Measurements from ENCODE around the gene SLCO2B1. TPM values are rescaled to one million over a fixed set of nuclear protein-coding genes. Genes with fewer than 3 reads are reported as not detected.
A peak's percentile ranks its signal among the peaks of the same experiment; 100 is the strongest.

SLCO2B1 gene
- total and polyA plus RNA-seq, 3 experiments from 2014 or later: 0.98 to 1.3 TPM; not detected in 1

DNA sequence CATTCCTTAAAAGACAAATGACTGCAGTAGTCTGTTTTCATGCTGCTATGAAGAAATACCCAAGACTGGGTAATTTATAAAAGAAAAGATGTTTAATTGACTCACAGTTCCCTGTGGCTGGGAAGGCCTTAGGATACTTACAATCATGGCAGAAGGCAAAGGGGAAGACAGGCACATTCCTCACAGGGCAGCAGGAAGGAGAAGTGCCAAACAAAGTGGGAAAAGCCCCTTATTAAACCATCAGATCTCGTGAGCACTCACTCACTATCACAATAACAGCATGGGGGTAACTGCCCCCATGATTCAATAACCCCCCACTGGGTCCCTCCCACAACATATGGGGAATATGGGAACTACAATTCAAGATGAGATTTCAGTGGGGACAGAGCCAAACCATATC, 37.9 kb upstream of the SLCO2B1 start:
- Histone ChIP-seq H3K36me3 (ENCODE audit: insufficient read depth, low read length) (no peaks in the 10 kb centered on the region), H3K27me3 (ENCODE audit: insufficient read depth, low read length, poor library complexity, severe bottlenecking) (no peaks in the 10 kb centered on the region), H3K9me3 (ENCODE audit: low read length) (no peaks in the 10 kb centered on the region), H3K27ac (ENCODE audit: low read depth, low read length) (no peak overlapping the region), H3K4me1 (ENCODE audit: insufficient read depth, low read length) (no peaks in the 10 kb centered on the region), H3K4me3 (ENCODE audit: low read length) (no peak overlapping the region)
- peaks cover 17 to 53% of the 10 kb centered on the region in 2 donors for H3K27me3 Mint-ChIP-seq
- no peak overlapping the region for H3K4me3 Mint-ChIP-seq
- H3K27ac Mint-ChIP-seq: no peak overlapping the region
- H3K4me1 Mint-ChIP-seq: no peaks in the 10 kb centered on the region
- H3K36me3 Mint-ChIP-seq: peaks cover 0 to 42% (median 4%) of the 10 kb centered on the region in 3 donors
- no peak for DNase-seq
- H3K9me3 Mint-ChIP-seq: peaks cover 17 to 37% (median 21%) of the 10 kb centered on the region in 5 donors
- CTCF ChIA-PET: no interaction called here
- POLR2A ChIA-PET: no interaction called here

DNA sequence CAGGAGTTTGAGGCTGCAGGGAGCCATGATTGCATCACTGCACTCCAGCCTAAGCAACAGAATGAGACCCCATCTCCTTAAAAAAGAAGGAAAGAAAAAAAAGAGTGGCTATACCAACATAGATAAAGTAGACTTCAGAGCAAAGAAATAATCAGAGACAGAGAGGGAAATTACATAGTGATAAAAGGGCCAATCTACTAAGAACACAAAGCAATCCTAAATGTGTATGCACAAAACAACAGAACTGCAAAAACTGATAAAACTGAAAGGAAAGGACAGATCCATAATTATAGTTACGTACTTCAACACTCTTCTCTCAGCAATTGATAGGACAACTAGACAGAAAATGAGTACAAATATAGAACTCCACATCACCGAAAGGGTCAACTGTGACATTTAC, 36.4 kb upstream of the SLCO2B1 start:
- Mint-ChIP-seq H3K4me1 (no peaks in the 10 kb centered on the region), H3K4me3 (no peak overlapping the region), H3K36me3 (peaks cover 0 to 42% (median 4%) of the 10 kb centered on the region in 3 donors), H3K27me3 (peaks cover 24 to 61% of the 10 kb centered on the region in 2 donors), H3K27ac (no peak overlapping the region), H3K9me3 (peaks cover 21 to 37% (median 23%) of the 10 kb centered on the region in 5 donors)
- POLR2A ChIA-PET: no interaction called here
- CTCF ChIA-PET: no interaction called here
- H3K4me3 ChIP-seq (ENCODE audit: low read length): no peak overlapping the region
- no peaks in the 10 kb centered on the region for H3K4me1 ChIP-seq (ENCODE audit: insufficient read depth, low read length)
- no peaks in the 10 kb centered on the region for H3K36me3 ChIP-seq (ENCODE audit: insufficient read depth, low read length)
- no peaks in the 10 kb centered on the region for H3K27me3 ChIP-seq (ENCODE audit: insufficient read depth, low read length, poor library complexity, severe bottlenecking)
- no peak for DNase-seq
- H3K9me3 ChIP-seq (ENCODE audit: low read length): no peaks in the 10 kb centered on the region
- H3K27ac ChIP-seq (ENCODE audit: low read depth, low read length): no peak overlapping the region

DNA sequence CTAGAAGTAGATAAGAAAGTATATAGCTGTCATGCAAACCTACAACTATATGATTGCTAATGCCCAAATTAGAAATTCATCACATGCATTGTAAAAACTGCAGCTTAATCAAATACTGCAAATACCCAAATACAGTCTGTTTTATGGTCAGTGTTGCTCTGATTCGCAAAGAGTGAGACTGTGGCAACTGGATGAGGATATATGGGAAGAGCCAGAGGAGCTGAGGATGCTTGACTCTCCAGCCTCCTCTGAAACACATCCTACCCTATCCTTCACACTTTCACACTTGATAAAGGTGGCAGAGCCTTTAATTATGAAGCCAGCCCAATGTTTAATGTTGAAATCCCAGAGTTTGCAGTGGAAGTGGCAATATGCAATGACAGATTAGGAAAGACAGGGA, 32.3 kb upstream of the SLCO2B1 start:
- peaks cover 31 to 52% of the 10 kb centered on the region in 2 donors for H3K27me3 Mint-ChIP-seq
- CTCF ChIA-PET: no interaction called here

DNA sequence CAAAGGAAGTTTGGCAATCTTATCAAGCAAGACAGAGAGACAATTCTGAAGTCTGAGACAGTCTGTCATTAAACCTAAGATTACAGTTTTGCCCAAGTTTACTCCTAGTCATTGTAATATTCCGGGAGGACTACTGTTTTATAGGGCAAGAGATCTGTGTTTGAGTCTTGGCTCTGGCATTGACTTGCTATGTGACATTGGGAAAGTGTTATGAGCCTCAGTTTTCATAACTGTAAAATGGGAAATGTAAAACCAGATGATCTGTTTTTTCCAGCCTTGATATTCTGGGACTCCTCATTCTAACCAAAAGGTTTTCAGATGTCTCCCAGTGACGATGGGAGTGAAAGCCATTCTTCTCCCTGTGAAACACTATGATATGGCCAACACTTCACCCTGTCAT, 24.3 kb upstream of the SLCO2B1 start:
- POLR2A ChIA-PET: no interaction called here
- no peaks in the 10 kb centered on the region for H3K4me1 ChIP-seq (ENCODE audit: insufficient read depth, low read length)
- H3K27ac ChIP-seq (ENCODE audit: low read depth, low read length): no peak overlapping the region
- Mint-ChIP-seq H3K27ac (no peak overlapping the region), H3K36me3 (no peaks in the 10 kb centered on the region), H3K4me3 (no peak overlapping the region), H3K9me3 (no peaks in the 10 kb centered on the region), H3K4me1 (no peaks in the 10 kb centered on the region), H3K27me3 (peaks cover 13 to 28% of the 10 kb centered on the region in 2 donors)
- no peak overlapping the region for H3K4me3 ChIP-seq (ENCODE audit: low read length)
- CTCF ChIA-PET: no interaction called here
- H3K27me3 ChIP-seq (ENCODE audit: insufficient read depth, low read length, poor library complexity, severe bottlenecking): no peaks in the 10 kb centered on the region
- no peaks in the 10 kb centered on the region for H3K36me3 ChIP-seq (ENCODE audit: insufficient read depth, low read length)
- no peak for DNase-seq
- H3K9me3 ChIP-seq (ENCODE audit: low read length): no peaks in the 10 kb centered on the region

More for the DNA sequence above, 32.3 kb upstream of the SLCO2B1 start:
- Histone ChIP-seq H3K4me3 (ENCODE audit: low read length) (no peak overlapping the region), H3K27ac (ENCODE audit: low read depth, low read length) (no peak overlapping the region), H3K9me3 (ENCODE audit: low read length) (no peaks in the 10 kb centered on the region), H3K4me1 (ENCODE audit: insufficient read depth, low read length) (no peaks in the 10 kb centered on the region), H3K27me3 (ENCODE audit: insufficient read depth, low read length, poor library complexity, severe bottlenecking) (no peaks in the 10 kb centered on the region), H3K36me3 (ENCODE audit: insufficient read depth, low read length) (no peaks in the 10 kb centered on the region)
- no peak for DNase-seq
- H3K36me3 Mint-ChIP-seq: peaks cover 0 to 20% (median 1%) of the 10 kb centered on the region in 3 donors
- no peaks in the 10 kb centered on the region for H3K4me1 Mint-ChIP-seq
- no peak overlapping the region for H3K27ac Mint-ChIP-seq
- POLR2A ChIA-PET: no interaction called here
- H3K4me3 Mint-ChIP-seq: no peak overlapping the region
- H3K9me3 Mint-ChIP-seq: peaks cover 4 to 16% (median 14%) of the 10 kb centered on the region in 5 donors

DNA sequence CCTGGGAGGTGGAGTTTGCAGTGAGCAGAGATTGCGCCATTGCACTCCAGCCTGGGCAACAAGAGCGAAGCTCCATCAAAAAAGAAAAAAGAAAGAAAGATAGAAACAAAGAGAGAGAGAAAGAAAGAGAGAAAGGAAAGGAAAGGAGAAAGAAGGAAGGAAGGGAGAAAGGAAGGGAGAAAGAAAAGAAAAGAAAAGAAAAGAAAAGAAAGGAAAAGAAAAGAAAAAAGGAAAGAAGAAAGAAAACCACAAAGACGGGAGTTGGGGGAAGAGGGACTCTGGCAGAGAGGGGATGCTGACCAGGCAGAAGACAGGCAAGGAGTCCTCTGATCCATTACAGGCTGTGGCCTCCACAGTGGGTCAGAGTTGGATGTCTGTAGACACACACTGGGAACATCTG, 18.8 kb upstream of the SLCO2B1 start:
- H3K4me1 Mint-ChIP-seq: no peaks in the 10 kb centered on the region
- H3K27me3 ChIP-seq (ENCODE audit: insufficient read depth, low read length, poor library complexity, severe bottlenecking): no peaks in the 10 kb centered on the region
- H3K27ac Mint-ChIP-seq: no peak overlapping the region
- POLR2A ChIA-PET: no interaction called here
- no peaks in the 10 kb centered on the region for H3K4me1 ChIP-seq (ENCODE audit: insufficient read depth, low read length)
- DNase-seq: no peak
- H3K9me3 ChIP-seq (ENCODE audit: low read length): no peaks in the 10 kb centered on the region
- H3K36me3 Mint-ChIP-seq: no peaks in the 10 kb centered on the region
- no peak overlapping the region for H3K4me3 ChIP-seq (ENCODE audit: low read length)
- no peak overlapping the region for H3K27ac ChIP-seq (ENCODE audit: low read depth, low read length)
- peaks cover 14 to 32% of the 10 kb centered on the region in 2 donors for H3K27me3 Mint-ChIP-seq
- H3K9me3 Mint-ChIP-seq: no peaks in the 10 kb centered on the region
- H3K36me3 ChIP-seq (ENCODE audit: insufficient read depth, low read length): no peaks in the 10 kb centered on the region
- H3K4me3 Mint-ChIP-seq: no peak overlapping the region
- CTCF ChIA-PET: interaction anchor here (1.0 to 4.3 kb wide), 2 partner anchors 9 to 74 kb away, joined by 3 to 16 read pairs; no protein-coding TSS in a partner anchor

DNA sequence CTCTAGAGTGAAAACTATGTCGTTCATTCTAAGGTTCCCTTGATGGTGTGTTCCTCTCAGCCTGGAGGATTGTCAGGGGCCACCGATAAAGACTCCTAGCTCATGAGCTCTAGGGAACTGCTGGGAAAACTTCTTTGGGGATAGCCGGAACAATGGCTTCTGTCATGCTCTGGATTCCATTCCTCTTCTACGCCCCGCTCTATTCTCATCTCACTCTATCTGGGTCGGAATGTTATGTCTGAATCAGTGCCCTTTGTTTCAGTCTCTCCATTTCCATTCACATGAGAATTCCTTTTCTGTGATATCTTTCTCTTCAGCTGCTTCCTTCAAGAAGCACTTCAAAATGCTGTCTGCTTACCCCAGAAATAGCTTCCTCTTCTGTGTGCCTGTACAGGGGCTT, 16.9 kb upstream of the SLCO2B1 start:
- H3K4me3 Mint-ChIP-seq: no peak overlapping the region
- H3K27me3 Mint-ChIP-seq: peaks cover 15 to 27% of the 10 kb centered on the region in 2 donors
- DNase-seq: no peak
- H3K4me1 Mint-ChIP-seq: no peaks in the 10 kb centered on the region
- H3K9me3 ChIP-seq (ENCODE audit: low read length): no peaks in the 10 kb centered on the region
- H3K36me3 ChIP-seq (ENCODE audit: insufficient read depth, low read length): no peaks in the 10 kb centered on the region
- H3K27ac Mint-ChIP-seq: peak overlapping the region in 1 of 8 donors; percentile 20
- no peaks in the 10 kb centered on the region for H3K36me3 Mint-ChIP-seq
- no peak overlapping the region for H3K4me3 ChIP-seq (ENCODE audit: low read length)
- H3K27me3 ChIP-seq (ENCODE audit: insufficient read depth, low read length, poor library complexity, severe bottlenecking): no peaks in the 10 kb centered on the region
- H3K27ac ChIP-seq (ENCODE audit: low read depth, low read length): no peak overlapping the region
- H3K4me1 ChIP-seq (ENCODE audit: insufficient read depth, low read length): no peaks in the 10 kb centered on the region
- CTCF ChIA-PET: interaction anchor here (1.8 to 4.3 kb wide), 4 partner anchors 10 to 115 kb away, joined by 6 to 16 read pairs (median 12); no protein-coding TSS in a partner anchor
- POLR2A ChIA-PET: no interaction called here
- peaks cover 0 to 2% (median 0%) of the 10 kb centered on the region in 5 donors for H3K9me3 Mint-ChIP-seq

DNA sequence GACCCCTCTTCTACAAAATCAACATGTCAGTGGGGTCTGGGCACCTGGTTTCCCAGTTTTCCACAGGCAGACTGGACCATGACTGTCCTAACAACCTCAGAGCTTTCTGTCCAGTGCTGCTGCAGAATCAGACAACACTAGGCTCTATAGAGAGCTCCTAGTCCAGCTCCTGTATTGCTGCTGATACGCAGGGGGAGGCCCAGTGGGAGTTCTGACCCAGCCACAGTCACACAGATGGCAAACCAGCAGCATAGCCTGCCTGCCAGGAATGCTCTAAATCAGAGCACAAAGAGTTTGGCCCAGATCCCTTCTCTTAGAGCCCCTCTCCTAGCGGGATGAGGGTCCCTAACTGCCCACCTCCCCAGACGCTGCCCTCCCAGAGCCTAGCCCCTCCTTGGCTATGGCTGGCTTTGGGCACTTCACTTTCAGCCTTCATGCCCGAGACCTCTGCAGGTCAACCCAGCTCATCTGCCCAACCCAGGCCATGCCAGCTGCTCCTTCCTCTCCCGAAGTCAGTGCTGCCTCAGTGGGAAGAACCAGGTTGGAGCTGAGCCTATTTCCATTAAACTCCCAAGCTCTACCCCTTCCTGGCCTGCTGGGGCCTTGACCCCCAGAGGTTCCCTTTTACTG, 15.8 kb upstream of the SLCO2B1 start:
- Histone ChIP-seq H3K4me3 (ENCODE audit: low read length) (no peak overlapping the region), H3K27me3 (ENCODE audit: insufficient read depth, low read length, poor library complexity, severe bottlenecking) (no peaks in the 10 kb centered on the region), H3K27ac (ENCODE audit: low read depth, low read length) (no peak overlapping the region), H3K4me1 (ENCODE audit: insufficient read depth, low read length) (no peaks in the 10 kb centered on the region), H3K9me3 (ENCODE audit: low read length) (no peaks in the 10 kb centered on the region), H3K36me3 (ENCODE audit: insufficient read depth, low read length) (no peaks in the 10 kb centered on the region)
- ChIA-PET CTCF (interaction anchor here (1.8 to 4.3 kb wide), 4 partner anchors 9 to 114 kb away, joined by 6 to 16 read pairs (median 12); no protein-coding TSS in a partner anchor), POLR2A (no interaction called here)
- no peak for DNase-seq
- no peaks in the 10 kb centered on the region for H3K4me1 Mint-ChIP-seq
- H3K27ac Mint-ChIP-seq: no peak overlapping the region
- H3K4me3 Mint-ChIP-seq: no peak overlapping the region
- H3K9me3 Mint-ChIP-seq: peaks cover 0 to 2% (median 0%) of the 10 kb centered on the region in 5 donors
- H3K27me3 Mint-ChIP-seq: peaks cover 11 to 19% of the 10 kb centered on the region in 2 donors
- H3K36me3 Mint-ChIP-seq: no peaks in the 10 kb centered on the region

DNA sequence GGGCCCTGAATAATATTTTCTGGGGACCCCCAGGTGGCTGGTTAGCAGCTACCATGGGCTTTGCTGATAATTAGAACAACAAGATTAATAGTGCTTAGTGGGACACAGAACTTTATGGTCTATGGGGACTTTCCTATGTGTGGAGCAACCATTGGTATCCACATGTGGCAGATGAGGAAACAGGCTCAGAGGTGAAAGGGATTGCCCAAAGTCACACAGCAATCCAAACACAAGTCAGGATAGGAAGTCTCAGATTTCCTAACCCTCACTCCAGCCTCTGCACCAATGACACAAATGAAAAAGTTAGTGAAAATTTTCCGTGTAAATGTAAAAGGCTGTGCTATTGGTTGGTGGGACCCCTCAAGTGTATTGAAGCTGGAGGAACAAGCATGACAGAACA, 15.3 kb upstream of the SLCO2B1 start:
- Histone ChIP-seq H3K36me3 (ENCODE audit: insufficient read depth, low read length) (no peaks in the 10 kb centered on the region), H3K27ac (ENCODE audit: low read depth, low read length) (no peak overlapping the region), H3K9me3 (ENCODE audit: low read length) (no peaks in the 10 kb centered on the region), H3K27me3 (ENCODE audit: insufficient read depth, low read length, poor library complexity, severe bottlenecking) (no peaks in the 10 kb centered on the region), H3K4me1 (ENCODE audit: insufficient read depth, low read length) (peaks cover 5% of the 10 kb centered on the region), H3K4me3 (ENCODE audit: low read length) (no peak overlapping the region)
- POLR2A ChIA-PET: no interaction called here
- Mint-ChIP-seq H3K36me3 (no peaks in the 10 kb centered on the region), H3K27me3 (peaks cover 9 to 18% of the 10 kb centered on the region in 2 donors), H3K27ac (no peak overlapping the region), H3K9me3 (peaks cover 0 to 2% (median 0%) of the 10 kb centered on the region in 5 donors), H3K4me1 (peaks cover 3% of the 10 kb centered on the region in 3 donors), H3K4me3 (no peak overlapping the region)
- CTCF ChIA-PET: interaction anchor here (1.8 to 4.3 kb wide), 4 partner anchors 8 to 113 kb away, joined by 6 to 16 read pairs (median 12); no protein-coding TSS in a partner anchor
- DNase-seq: no peak

Measured in CD8-positive, alpha-beta memory T cell (primary cell).